GM18907 (cell line): ENCODE data around the gene OPN3.

ENCODE experiments used
- ATAC-seq: cut with Tn5 transposase; IDR thresholded peaks from one replicate; pipeline ENCODE4 v1.9.1; 2021; ENCODE audit warnings: mild to moderate bottlenecking, moderate library complexity; ENCODE audit not compliant: unreplicated experiment

Gene OPN3

DNA sequence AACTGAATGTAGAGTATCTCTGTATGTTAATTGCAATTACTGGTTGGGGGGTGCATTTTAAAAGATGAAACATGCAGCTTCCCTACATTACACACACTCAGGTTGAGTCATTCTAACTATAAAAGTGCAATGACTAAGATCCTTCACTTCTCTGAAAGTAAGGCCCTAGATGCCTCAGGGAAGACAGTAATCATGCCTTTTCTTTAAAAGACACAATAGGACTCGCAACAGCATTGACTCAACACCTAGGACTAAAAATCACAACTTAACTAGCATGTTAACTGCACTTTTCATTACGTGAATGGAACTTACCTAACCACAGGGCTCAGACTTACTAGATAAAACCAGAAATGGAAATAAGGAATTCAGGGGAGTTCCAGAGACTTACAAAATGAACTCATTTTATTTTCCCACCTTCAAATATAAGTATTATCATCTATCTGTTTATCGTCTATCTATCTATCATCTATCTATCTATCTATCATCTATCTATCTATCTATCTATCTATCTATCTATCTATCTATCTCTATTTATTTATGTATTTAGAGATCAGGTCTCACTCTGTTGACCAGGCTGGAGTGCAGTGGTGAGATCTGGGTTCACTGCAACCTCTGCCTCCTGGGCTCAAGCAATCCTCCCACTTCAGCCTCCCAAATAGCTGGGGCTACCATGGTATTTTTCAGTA, 47.8 kb downstream of the OPN3 start:
- ATAC-seq: peak; percentile 82

GRCh38 chr1:241591736-241592135, 48.4 kb downstream of the OPN3 start:
- no peak for ATAC-seq

DNA sequence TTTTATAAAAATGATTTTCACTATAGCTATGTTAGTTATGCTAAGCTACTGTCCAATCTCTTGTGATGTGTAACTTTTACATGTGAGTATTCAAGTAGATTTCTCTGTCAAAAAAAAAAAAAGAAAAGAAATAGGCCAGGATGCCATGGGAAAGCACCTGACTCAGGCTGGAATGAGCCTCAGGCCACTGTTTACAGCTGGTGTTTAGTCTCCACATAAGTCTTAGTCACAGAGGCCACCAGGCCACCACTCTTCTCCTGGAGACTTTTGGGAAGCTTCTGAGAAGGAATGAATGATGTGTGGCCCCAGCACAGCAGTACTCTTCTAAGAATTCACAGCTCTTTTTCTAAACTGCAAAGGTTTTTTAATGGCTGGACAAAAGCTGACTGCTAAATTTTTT, 48.9 kb downstream of the OPN3 start:
- no peak for ATAC-seq

DNA sequence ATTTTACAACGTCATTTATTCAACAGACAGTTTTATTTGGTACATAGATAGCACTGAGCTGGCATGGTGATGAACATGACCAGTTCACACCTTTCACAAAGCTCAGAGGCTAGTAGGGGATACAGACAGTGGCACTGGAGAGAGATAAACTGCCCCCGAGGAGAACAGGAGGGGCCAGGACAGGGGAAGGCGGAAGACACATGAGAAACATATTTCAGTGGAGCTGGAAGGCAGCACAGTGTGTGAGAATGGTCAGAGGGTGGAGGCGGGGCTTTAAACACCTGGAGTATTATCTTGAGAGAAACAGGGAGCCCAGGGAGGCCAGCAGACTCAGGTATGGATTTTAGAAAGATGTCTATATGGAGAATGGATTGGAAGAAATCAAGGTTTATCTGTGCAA, 49.5 kb downstream of the OPN3 start:
- ATAC-seq: no peak

GRCh38 chr1:241589521-241589920, 50.6 kb downstream of the OPN3 start:
- no peak for ATAC-seq

DNA sequence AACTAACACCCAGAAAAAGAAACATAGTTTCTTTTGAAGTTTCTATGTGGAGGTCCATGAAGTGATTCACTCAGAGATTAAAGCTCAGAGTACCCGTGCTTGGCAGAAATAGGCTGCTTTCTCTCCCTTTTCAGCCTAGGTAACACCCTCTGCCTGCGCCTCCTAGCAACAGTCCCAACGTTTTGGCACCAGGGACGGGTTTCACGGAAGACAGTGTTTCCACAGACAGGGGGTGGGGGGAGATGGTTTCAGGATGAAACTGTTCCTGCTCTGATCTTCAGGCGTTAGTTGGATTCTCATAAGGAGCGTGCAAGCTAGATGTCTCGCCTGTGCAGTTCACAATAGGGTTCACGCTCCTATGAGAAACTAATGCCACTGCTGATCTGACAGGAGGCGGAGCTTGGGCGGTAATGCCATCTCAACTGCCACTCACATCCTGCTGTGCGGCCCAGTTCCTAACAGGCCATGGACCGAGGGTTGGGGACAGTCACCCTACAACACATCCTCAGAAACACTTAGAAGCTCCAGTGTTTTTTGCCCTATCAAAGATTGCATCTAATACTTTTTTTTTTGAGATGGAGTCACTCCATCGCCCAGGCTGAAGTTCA, 53.2 kb downstream of the OPN3 start:
- no peak for ATAC-seq

DNA sequence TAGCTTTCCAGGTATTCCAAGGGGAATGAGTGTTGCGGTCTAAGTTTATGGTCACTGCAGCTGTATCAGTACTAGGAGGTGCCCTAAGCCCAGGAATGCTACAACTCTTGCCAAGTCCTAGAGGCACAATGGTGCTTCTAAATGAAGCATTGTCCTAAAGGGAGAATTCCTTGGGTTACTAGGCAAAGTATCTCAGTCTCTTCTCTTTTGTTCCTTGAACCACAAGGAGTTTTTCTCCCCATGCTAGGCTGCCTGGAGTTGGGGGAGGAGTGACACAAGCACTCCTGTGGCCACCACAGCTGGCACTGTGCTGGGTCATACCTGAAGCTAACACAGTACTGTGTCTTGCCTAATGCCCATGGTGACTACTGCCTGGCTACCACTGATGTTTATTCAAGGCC, 57.2 kb downstream of the OPN3 start:
- no peak for ATAC-seq

DNA sequence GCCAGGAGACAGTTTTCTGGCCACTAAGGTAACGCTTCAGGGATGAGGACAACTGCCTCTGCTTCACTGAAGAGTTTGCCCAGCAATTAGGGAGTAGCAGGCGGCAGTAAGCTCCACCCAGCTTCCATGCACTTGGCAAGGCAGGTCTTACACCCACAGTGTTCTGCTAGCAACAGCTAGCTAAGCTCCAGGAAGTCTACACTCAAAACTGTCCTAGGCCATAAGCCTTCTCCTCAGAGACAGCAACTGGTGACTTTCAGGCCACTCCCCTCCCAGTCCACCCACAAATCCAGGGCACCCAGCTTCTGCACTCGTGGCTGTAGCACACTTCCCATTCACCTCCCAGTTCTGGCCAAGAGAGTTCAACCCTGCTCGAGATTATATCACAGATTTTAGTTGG, 60.7 kb downstream of the OPN3 start:
- no peak for ATAC-seq

DNA sequence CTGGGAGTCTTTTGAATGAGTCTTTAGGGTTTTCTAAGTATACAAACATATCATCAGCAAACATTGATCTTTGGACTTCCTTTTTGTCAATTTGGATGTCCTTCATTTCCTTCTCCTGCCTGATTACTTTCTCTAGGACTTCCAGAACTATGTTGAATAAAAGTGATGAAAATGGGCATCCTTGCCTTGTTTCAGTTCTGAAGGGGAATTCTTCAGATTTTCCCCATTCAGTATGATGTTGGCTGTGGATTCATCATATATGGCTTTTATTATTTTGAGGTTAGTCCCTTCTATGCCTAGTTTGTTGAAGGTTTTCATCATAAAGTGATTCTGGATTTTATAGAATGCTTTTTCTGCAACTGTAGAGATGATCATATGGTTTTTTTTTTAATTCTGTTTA, 66.0 kb downstream of the OPN3 start:
- ATAC-seq: no peak

DNA sequence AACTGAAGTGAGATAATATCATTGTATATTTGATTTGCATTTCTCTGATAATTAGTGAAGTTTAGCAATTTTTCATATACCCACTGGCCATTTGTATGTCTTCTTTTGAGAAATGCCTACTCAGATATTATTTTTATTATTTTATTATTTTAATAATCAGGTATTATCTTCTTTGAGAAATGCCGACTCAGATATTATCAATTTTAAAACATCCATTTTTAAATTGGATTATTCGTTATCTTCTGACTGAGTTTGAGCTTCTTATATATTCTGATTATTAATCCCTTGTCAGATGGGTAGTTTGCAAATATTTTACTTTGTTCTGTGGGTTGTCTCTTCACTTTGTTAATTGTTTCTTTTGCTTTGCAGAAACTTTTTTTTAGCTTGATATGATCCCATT, 70.3 kb downstream of the OPN3 start:
- ATAC-seq: no peak

- no peak for ATAC-seq
Observed at GRCh38 chr1:241560849-241561187, 79.4 kb downstream of the OPN3 start.

- ATAC-seq: no peak
Observed at GRCh38 chr1:241560146-241560848, 79.9 kb downstream of the OPN3 start.

- no peak for ATAC-seq
Observed at GRCh38 chr1:241557551-241558193, 82.5 kb downstream of the OPN3 start.

- no peak for ATAC-seq
Observed at GRCh38 chr1:241557031-241557430, 83.1 kb downstream of the OPN3 start.

GRCh38 chr1:241555526-241555925, 84.6 kb downstream of the OPN3 start:
- ATAC-seq: no peak

DNA sequence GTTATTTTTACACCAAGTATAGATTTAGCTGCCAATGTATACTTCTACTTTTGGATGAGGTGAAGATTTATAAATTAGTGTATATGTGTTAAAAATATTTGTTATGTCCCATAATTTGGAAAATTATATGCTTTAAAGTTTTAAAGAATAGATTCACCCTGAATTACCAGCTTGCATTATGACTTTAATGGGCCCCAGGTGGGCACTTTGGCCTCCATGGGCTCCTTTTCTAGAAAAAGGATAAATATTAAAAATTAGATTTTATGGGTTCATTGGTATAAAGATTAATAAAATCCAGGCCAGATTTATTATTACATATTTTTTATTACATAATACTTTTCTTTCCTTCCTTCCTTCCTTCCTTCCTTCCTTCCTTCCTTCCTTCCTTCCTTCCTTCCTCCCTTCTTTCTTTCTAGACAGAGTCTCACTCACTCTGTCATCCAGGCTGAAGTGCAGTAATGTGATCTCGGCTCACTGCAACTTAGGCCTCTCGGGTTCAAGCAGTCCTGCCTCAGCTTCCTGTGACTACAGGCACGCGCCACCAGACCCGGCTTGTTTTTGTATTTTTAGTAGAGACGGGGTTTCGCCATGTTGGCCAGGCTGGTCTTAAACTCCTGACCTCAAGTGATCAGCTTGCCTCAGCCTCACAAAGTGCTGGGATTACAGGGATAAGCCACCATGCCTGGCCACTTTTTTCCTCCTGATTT, 86.1 kb downstream of the OPN3 start:
- no peak for ATAC-seq

- ATAC-seq: peak; percentile 85
Observed at GRCh38 chr1:241551759-241552638, 88.2 kb downstream of the OPN3 start.

GRCh38 chr1:241550318-241550717, 89.9 kb downstream of the OPN3 start:
- no peak for ATAC-seq

GRCh38 chr1:241548008-241548407, 92.2 kb downstream of the OPN3 start:
- ATAC-seq: no peak
